GM19240 (cell line): Measurements from ENCODE around the gene CA5A.
"Not testable (repeated sequence)": the region's sequence is repeated elsewhere in the genome, so short reads cannot be mapped to it uniquely, and the experiment has no call there.

Experiments
- DNase-seq: peaks from one replicate; pipeline ENCODE4 v3.0.0; 2011; ENCODE audit warnings: low spot score; ENCODE audit not compliant: insufficient read length

CA5A gene

GRCh38 chr16:87869061-87869878 is 67.1 kb downstream of the CA5A start, which contains the start of gene SLC7A5:
Gene SLC7A5, minus strand, starts transcription at chr16:87869507. Its CDS starts 85 bp downstream, at chr16:87869422.
- not testable (repeated sequence) for DNase-seq

- not testable (repeated sequence) for DNase-seq
Observed at GRCh38 chr16:87868254-87869029, 67.9 kb downstream of the CA5A start.

GRCh38 chr16:87865902-87866555 is 70.3 kb downstream of the CA5A start:
- DNase-seq = not testable (repeated sequence)

- DNase-seq = no peak
Observed at GRCh38 chr16:87864331-87864989, 71.9 kb downstream of the CA5A start.

GRCh38 chr16:87863327-87863635 is 73.0 kb downstream of the CA5A start:
- DNase-seq = not testable (repeated sequence)

- DNase-seq = not testable (repeated sequence)
Observed at GRCh38 chr16:87862597-87863326, 73.6 kb downstream of the CA5A start.

GRCh38 chr16:87861300-87862099 is 74.8 kb downstream of the CA5A start:
- not testable (repeated sequence) for DNase-seq

- DNase-seq = no peak
Observed at GRCh38 chr16:87860553-87861299, 75.6 kb downstream of the CA5A start.

GRCh38 chr16:87858151-87858993 is 78.0 kb downstream of the CA5A start:
- DNase-seq = not testable (repeated sequence)

GRCh38 chr16:87856791-87857228 is 79.5 kb downstream of the CA5A start:
- DNase-seq = no peak

GRCh38 chr16:87855852-87856715 is 80.2 kb downstream of the CA5A start:
- DNase-seq = no peak

GRCh38 chr16:87854907-87855683 is 81.2 kb downstream of the CA5A start:
- no peak for DNase-seq

GRCh38 chr16:87854053-87854906 is 82.0 kb downstream of the CA5A start:
- DNase-seq = no peak

- DNase-seq = peak; percentile 93
Observed at GRCh38 chr16:87853411-87854052, 82.8 kb downstream of the CA5A start.

GRCh38 chr16:87851601-87852000 is 84.7 kb downstream of the CA5A start:
- DNase-seq = no peak
